ENCODE results near the gene AMTN.

GRCh38 chr4:70533791-70534190 lies 15.4 kb downstream of the AMTN start:
- TF ChIP-seq CTCF (IDR thresholded peaks at IDR 0.05; ENCODE audit: low read depth, low read length, missing input control) (no peak), REST (IDR thresholded peaks at IDR 0.05) (no peak), SP1 (IDR thresholded peaks at IDR 0.05) (no peak)
